HG02588 (cell line): Measurements from ENCODE around the gene DIP2B.

ENCODE experiments used
- ATAC-seq: cut with Tn5 transposase; IDR thresholded peaks from one replicate; pipeline ENCODE4 v1.9.1; 2021; ENCODE audit warnings: mild to moderate bottlenecking, moderate library complexity; ENCODE audit not compliant: unreplicated experiment

DIP2B gene

GRCh38 chr12:50610171-50610570 is 105.4 kb downstream of the DIP2B start:
- no peak for ATAC-seq

- ATAC-seq, result no peak
These were observed 106.4 kb downstream of the DIP2B start for GRCh38 chr12:50611021-50611744.

- no peak for ATAC-seq
These were observed 108.1 kb downstream of the DIP2B start for GRCh38 chr12:50612882-50613281.

- no peak for ATAC-seq
These were observed 108.7 kb downstream of the DIP2B start for GRCh38 chr12:50613463-50613862.

- no peak for ATAC-seq
These were observed 109.5 kb downstream of the DIP2B start for GRCh38 chr12:50614167-50614759.

GRCh38 chr12:50615145-50615906 is 110.5 kb downstream of the DIP2B start:
- ATAC-seq, result no peak

GRCh38 chr12:50615907-50616296 is 111.1 kb downstream of the DIP2B start:
- ATAC-seq, result no peak

GRCh38 chr12:50617657-50618056 is 112.9 kb downstream of the DIP2B start:
- no peak for ATAC-seq

GRCh38 chr12:50618864-50619609 is 114.3 kb downstream of the DIP2B start:
- ATAC-seq, result no peak

GRCh38 chr12:50619610-50619958 is 114.8 kb downstream of the DIP2B start:
- no peak for ATAC-seq

- ATAC-seq, result no peak
These were observed 115.6 kb downstream of the DIP2B start for GRCh38 chr12:50620109-50620977.

- ATAC-seq, result no peak
These were observed 116.2 kb downstream of the DIP2B start for GRCh38 chr12:50620978-50621360.

GRCh38 chr12:50621399-50622300 is 116.9 kb downstream of the DIP2B start:
- ATAC-seq, result no peak

- no peak for ATAC-seq
These were observed 120.5 kb downstream of the DIP2B start for GRCh38 chr12:50625029-50625925.

- ATAC-seq, result no peak
These were observed 121.2 kb downstream of the DIP2B start for GRCh38 chr12:50626026-50626425.

- ATAC-seq, result no peak
These were observed 122.7 kb downstream of the DIP2B start for GRCh38 chr12:50627491-50627890.

GRCh38 chr12:50628394-50628793 is 123.6 kb downstream of the DIP2B start:
- no peak for ATAC-seq

GRCh38 chr12:50633955-50634354 is 129.2 kb downstream of the DIP2B start:
- no peak for ATAC-seq
